Osteocyte (in vitro differentiated cells): Measurements from ENCODE around the gene ZNF578. TPM values are rescaled to one million over a fixed set of nuclear protein-coding genes. Genes with fewer than 3 reads are reported as not detected.
"Not testable (repeated sequence)": the region's sequence is repeated elsewhere in the genome, so short reads cannot be mapped to it uniquely, and the experiment has no call there.

ENCODE experiments used
- DNase-seq: peaks from one replicate; pipeline ENCODE4 v3.0.0; 2021; ENCODE audit warnings: mixed read lengths; ENCODE audit not compliant: unreplicated experiment; ENCODE audit errors: extremely low spot score
- H3K27ac Mint-ChIP-seq: one replicate; pipeline ENCODE4 v1.8.0; 2021; ENCODE audit warnings: mild to moderate bottlenecking, mixed read lengths; ENCODE audit not compliant: unreplicated experiment
- H3K27me3 Mint-ChIP-seq: one replicate; pipeline ENCODE4 v1.8.0; 2021; ENCODE audit warnings: mixed read lengths; ENCODE audit not compliant: unreplicated experiment
- H3K36me3 Mint-ChIP-seq: one replicate; pipeline ENCODE4 v1.8.0; 2021; ENCODE audit warnings: mixed read lengths; ENCODE audit not compliant: unreplicated experiment
- H3K4me1 Mint-ChIP-seq: one replicate; pipeline ENCODE4 v1.8.0; 2021; ENCODE audit warnings: mixed read lengths; ENCODE audit not compliant: unreplicated experiment
- H3K4me3 Mint-ChIP-seq: one replicate; pipeline ENCODE4 v1.8.0; 2021; ENCODE audit warnings: mild to moderate bottlenecking, moderate library complexity, mixed read lengths; ENCODE audit not compliant: unreplicated experiment
- H3K9me3 Mint-ChIP-seq: one replicate; pipeline ENCODE4 v1.8.0; 2021; ENCODE audit warnings: mixed read lengths; ENCODE audit not compliant: unreplicated experiment
- CTCF ChIP-seq: fragments of 200-600 bp; sonication (generic); IDR thresholded peaks from 2 replicates; pipeline ENCODE4 v1.5.0; 2021; ENCODE audit warnings: antibody characterized with exemption, mild to moderate bottlenecking, moderate library complexity
- total RNA-seq: library from RNA; stranded (reverse); gene quantifications from 2 replicates; pipeline ENCODE4 v1.2.1, GENCODE V29; 2021

ZNF578 gene
- total RNA-seq, 1 donor from 2014 or later, result not detected

- DNase-seq, H3K4me3 Mint-ChIP-seq, H3K27me3 Mint-ChIP-seq, H3K36me3 Mint-ChIP-seq, H3K27ac Mint-ChIP-seq, H3K4me1 Mint-ChIP-seq: not testable (repeated sequence)
- H3K9me3 Mint-ChIP-seq, result peaks cover 29% of the 10 kb centered on the region
These were observed 32.3 kb downstream of the ZNF578 start for GRCh38 chr19:52485561-52486240.

DNA sequence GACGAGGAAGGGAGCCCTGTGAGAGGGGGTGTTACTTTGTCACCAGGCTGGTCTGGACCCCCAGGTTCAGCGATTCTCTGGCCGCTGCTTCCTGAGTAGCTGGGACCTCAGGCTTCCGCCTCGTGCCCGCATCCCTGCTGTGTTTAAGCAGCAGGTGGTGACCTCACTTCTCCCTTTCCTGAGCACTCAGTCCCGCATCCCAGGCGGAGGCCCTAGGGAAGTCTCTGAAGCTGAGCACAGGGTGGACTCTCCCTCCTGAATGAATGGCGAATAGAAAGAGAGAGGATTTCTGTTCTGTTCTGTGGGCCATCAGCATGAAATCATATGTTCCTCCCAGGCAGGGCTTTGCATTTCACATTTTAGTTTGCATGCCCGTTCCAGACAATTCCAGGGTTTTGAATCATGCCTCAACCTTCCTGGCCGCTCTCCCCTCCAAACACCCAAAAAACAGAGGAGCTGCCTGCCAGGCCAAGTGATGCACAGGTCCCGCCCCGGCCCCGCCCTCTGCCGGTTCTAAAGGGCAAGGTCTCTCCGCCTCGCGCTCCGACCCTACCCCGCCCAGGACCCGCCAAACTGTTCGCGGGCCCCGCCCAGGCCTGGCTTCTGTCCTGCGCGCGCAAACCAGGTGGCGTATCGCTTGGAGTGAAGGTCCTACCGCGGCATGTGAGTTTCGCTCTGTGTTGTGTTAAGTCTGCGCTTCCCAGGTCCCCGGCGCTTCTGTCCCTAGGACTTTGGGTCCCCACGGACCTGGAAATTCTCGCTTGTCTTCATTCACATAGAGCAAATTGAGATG lies 39.0 kb downstream of the ZNF578 start:
- no peaks in the 10 kb centered on the region for H3K36me3 Mint-ChIP-seq
- H3K9me3 Mint-ChIP-seq, result peaks cover 18% of the 10 kb centered on the region
- no peak for DNase-seq
- peak overlapping the region; percentile 67 for H3K4me3 Mint-ChIP-seq
- no peak overlapping the region for H3K27ac Mint-ChIP-seq
- H3K27me3 Mint-ChIP-seq, result no peaks in the 10 kb centered on the region
- H3K4me1 Mint-ChIP-seq, result peaks cover 4% of the 10 kb centered on the region
- no peak for TF ChIP-seq CTCF

GRCh38 chr19:52492994-52493470 lies 39.7 kb downstream of the ZNF578 start:
- Mint-ChIP-seq H3K4me3 (peak overlapping the region; percentile 67), H3K9me3 (peaks cover 23% of the 10 kb centered on the region)
- DNase-seq, result no peak

DNA sequence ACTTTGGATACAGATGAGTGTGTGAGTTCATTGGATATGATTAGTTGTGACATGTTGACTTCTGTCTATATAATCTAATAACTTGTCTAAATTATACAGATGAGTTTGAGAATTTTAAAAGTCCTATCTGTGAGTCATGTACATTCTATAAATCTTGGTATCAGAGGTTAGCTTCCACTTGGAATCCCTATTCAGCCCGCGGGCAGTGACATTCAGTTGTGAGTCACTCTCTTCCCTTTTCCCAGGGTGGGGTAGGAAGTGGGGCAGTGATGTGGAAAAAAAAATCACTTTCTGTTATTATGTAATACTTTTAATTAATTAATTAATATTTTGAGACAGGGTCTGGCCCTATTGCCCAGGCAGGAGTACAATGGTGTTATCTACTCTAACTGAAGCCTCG lies 41.2 kb downstream of the ZNF578 start:
- no peak for DNase-seq
- Mint-ChIP-seq H3K36me3 (peaks cover 2% of the 10 kb centered on the region), H3K27me3 (no peaks in the 10 kb centered on the region), H3K4me1 (peaks cover 4% of the 10 kb centered on the region), H3K27ac (no peak overlapping the region), H3K9me3 (peaks cover 28% of the 10 kb centered on the region), H3K4me3 (no peak overlapping the region)
- no peak for TF ChIP-seq CTCF

More at GRCh38 chr19:52492994-52493470, 39.7 kb downstream of the ZNF578 start:
- Mint-ChIP-seq H3K4me1 (peaks cover 4% of the 10 kb centered on the region), H3K27ac (no peak overlapping the region), H3K36me3 (no peaks in the 10 kb centered on the region), H3K27me3 (no peaks in the 10 kb centered on the region)
- peak; percentile 29 for TF ChIP-seq CTCF

DNA sequence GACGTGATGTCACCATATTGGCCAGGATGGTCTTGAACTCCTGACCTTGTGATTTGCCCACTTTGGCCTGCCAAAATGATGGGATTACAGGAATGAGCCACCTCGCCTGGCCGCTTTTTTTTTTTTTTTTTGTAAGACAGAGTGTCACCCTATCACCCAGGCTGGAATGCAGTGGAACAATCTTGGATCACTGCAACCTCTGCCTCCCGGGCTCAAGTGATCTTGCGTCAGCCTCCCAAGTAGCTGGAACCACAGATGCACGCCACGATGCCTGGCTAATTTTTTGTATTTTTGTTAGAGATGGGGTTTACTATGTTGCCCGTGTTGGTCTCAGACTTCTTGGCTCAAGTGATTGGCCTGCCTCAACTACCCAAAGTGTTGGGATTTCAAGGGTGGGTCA lies 45.2 kb downstream of the ZNF578 start:
- no peaks in the 10 kb centered on the region for H3K4me1 Mint-ChIP-seq
- H3K27ac Mint-ChIP-seq, result no peak overlapping the region
- peaks cover 38% of the 10 kb centered on the region for H3K9me3 Mint-ChIP-seq
- H3K27me3 Mint-ChIP-seq, result no peaks in the 10 kb centered on the region
- no peak for DNase-seq
- TF ChIP-seq CTCF, result no peak
- H3K36me3 Mint-ChIP-seq, result peaks cover 2% of the 10 kb centered on the region
- no peak overlapping the region for H3K4me3 Mint-ChIP-seq

- peaks cover 39% of the 10 kb centered on the region for H3K9me3 Mint-ChIP-seq
- H3K4me3 Mint-ChIP-seq, H3K4me1 Mint-ChIP-seq, H3K27ac Mint-ChIP-seq, H3K27me3 Mint-ChIP-seq, DNase-seq, H3K36me3 Mint-ChIP-seq: not testable (repeated sequence)
These were observed 47.1 kb downstream of the ZNF578 start for GRCh38 chr19:52500474-52500873.

GRCh38 chr19:52500991-52501390 lies 47.6 kb downstream of the ZNF578 start:
- peaks cover 39% of the 10 kb centered on the region for H3K9me3 Mint-ChIP-seq
- not testable (repeated sequence) for DNase-seq, H3K4me1 Mint-ChIP-seq, H3K4me3 Mint-ChIP-seq, H3K36me3 Mint-ChIP-seq, H3K27ac Mint-ChIP-seq, H3K27me3 Mint-ChIP-seq
